Mammary epithelial cell (primary cell): ENCODE measurements around the gene TMPRSS13.

ENCODE experiments used
- EZH2 ChIP-seq: IDR thresholded peaks from 2 replicates; pipeline ENCODE4 v1.6.1; 2012; ENCODE audit warnings: low read length, inconsistent platforms, borderline replicate concordance
- TF ChIP-seq, protein P1 (sequence below), 2 donors: IDR thresholded peaks in 1 of 2; conservative IDR thresholded peaks in 1 of 2; 2 replicates each; pipeline ENCODE4 v1.5.1; 2011 to 2012; ENCODE audit warnings: inconsistent platforms in 2 of 2, low read length in 2 of 2, mild to moderate bottlenecking in 2 of 2, control low read depth in 1 of 2, low read depth in 1 of 2; ENCODE audit not compliant: insufficient read depth in 1 of 2; ENCODE audit errors: extremely low read depth in 1 of 2

GRCh38 chr11:117933930-117934329, 4.7 kb upstream of the TMPRSS13 start:
- TF ChIP-seq, protein P1, sequence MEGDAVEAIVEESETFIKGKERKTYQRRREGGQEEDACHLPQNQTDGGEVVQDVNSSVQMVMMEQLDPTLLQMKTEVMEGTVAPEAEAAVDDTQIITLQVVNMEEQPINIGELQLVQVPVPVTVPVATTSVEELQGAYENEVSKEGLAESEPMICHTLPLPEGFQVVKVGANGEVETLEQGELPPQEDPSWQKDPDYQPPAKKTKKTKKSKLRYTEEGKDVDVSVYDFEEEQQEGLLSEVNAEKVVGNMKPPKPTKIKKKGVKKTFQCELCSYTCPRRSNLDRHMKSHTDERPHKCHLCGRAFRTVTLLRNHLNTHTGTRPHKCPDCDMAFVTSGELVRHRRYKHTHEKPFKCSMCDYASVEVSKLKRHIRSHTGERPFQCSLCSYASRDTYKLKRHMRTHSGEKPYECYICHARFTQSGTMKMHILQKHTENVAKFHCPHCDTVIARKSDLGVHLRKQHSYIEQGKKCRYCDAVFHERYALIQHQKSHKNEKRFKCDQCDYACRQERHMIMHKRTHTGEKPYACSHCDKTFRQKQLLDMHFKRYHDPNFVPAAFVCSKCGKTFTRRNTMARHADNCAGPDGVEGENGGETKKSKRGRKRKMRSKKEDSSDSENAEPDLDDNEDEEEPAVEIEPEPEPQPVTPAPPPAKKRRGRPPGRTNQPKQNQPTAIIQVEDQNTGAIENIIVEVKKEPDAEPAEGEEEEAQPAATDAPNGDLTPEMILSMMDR (conservative IDR thresholded peaks at IDR 0.05 in 1 of 2, IDR thresholded peaks at IDR 0.05 in 1 of 2; ENCODE audit: extremely low read depth in 1 of 2, insufficient read depth in 1 of 2, low read depth in 1 of 2, low read length in 2 of 2), result no peak
- TF ChIP-seq EZH2, result no peak
